A673 (cell line): Measurements from ENCODE around the gene DESI1.

Source experiments
- CTCF ChIP-seq: fragments of 300-800, 200-600 bp; sonication (generic); conservative IDR thresholded peaks from 2 replicates; pipeline ENCODE4 v1.5.1; 2017; ENCODE audit warnings: low read depth, mild to moderate bottlenecking, antibody characterized with exemption, low read length, moderate library complexity, mixed read lengths
- EZH2 ChIP-seq: fragments of 200-600 bp; sonication (generic); IDR thresholded peaks from 2 replicates; pipeline ENCODE4 v1.6.1; 2017; ENCODE audit warnings: borderline replicate concordance, low read depth, mild to moderate bottlenecking, mixed read lengths, antibody characterized with exemption, low read length; ENCODE audit not compliant: poor library complexity, severe bottlenecking

DNA sequence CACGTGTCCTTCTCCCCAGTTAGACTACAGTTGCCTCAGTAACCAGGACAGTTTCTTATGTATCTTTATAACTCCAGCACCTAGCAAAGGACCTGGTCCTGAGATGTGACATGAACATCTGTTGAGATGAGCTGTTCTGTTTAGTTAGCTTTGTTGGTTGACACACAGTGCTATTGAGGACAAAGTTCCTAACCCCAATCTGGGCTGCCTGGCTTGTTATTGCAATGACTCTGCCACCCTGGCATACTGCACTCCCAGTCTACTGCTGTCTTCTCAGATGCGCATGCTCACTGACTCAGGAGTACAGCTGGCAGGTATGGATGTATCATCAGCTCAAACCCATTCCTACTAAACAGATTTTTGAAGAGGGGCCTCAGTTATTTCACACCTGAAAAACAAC lies 7.4 kb downstream of the DESI1 start:
- TF ChIP-seq EZH2, result no peak
- TF ChIP-seq CTCF, result no peak
